Endothelial cell of umbilical vein (primary cell): ENCODE data around the gene SMOC2. TPM values are rescaled to one million over a fixed set of nuclear protein-coding genes. Genes with fewer than 3 reads are reported as not detected.

Experiments used
- BruUV-seq: library from RNA; stranded (reverse); fragments of 400-500 nt; replicated peaks from 2 replicates; lab custom pipeline; 2021; lab: Mats Ljungman, UMichigan
- CTCF ChIA-PET: fragments of 300-600, 350-600 bp; sonication (Branson Sonifier 250); formaldehyde crosslinking; loops from one replicate; lab custom pipeline; 2021; ENCODE audit warnings: antibody characterized with exemption, inconsistent platforms; lab: Charles Lee
- POLR2A ChIA-PET: fragments of 300-600, 350-600 bp; sonication (Branson Sonifier 250); formaldehyde crosslinking; loops from one replicate; lab custom pipeline; 2021; ENCODE audit warnings: antibody characterized with exemption, inconsistent platforms; lab: Charles Lee
- DNase-seq: peaks from one replicate; pipeline ENCODE4 v3.0.0-alpha.2; 2011; ENCODE audit warnings: low read depth, low spot score
- FAIRE-seq: peaks from 2 replicates; lab custom pipeline; 2011; peaks lifted over from hg19 to GRCh38; lab: Jason Lieb, UNC
- H2AFZ ChIP-seq: 2 replicates; pipeline ENCODE4 v1.6.0; 2012; ENCODE audit warnings: low read depth, low read length, control low read depth, inconsistent platforms
- H3K27ac ChIP-seq: 2 replicates; pipeline ENCODE4 v1.5.1; 2011; ENCODE audit warnings: low read depth, mild to moderate bottlenecking, control low read depth, low read length, moderate library complexity; ENCODE audit not compliant: insufficient read depth
- H3K27me3 ChIP-seq, 2 experiments: 2 replicates each; pipeline versions ENCODE4 v1.6.0 to v1.6.1; 2011; ENCODE audit warnings: low read length in 2 of 2, mixed read lengths in 1 of 2; ENCODE audit not compliant: control insufficient read depth in 2 of 2, insufficient read depth in 2 of 2
- H3K36me3 ChIP-seq, 2 experiments: 2 replicates in 1 of 2; 3 replicates in 1 of 2; pipeline ENCODE4 v1.5.1; 2011; ENCODE audit warnings: low read length in 2 of 2, mild to moderate bottlenecking in 1 of 2, moderate library complexity in 1 of 2; ENCODE audit not compliant: control insufficient read depth in 2 of 2, insufficient read depth in 2 of 2; ENCODE audit errors: extremely low read depth in 1 of 2
- H3K4me1 ChIP-seq: 3 replicates; pipeline ENCODE4 v1.5.1; 2011; ENCODE audit warnings: mild to moderate bottlenecking, low read length; ENCODE audit not compliant: control insufficient read depth, insufficient read depth; ENCODE audit errors: extremely low read depth
- H3K4me2 ChIP-seq: 2 replicates; pipeline ENCODE4 v1.6.1; 2011; ENCODE audit warnings: low read length, control low read depth, mixed read lengths; ENCODE audit not compliant: insufficient read depth
- H3K4me3 ChIP-seq, 3 experiments: fragments of 200-600 bp in 1 of 3; sonication (generic), shearing (Covaris generic) in 1 of 3; replicated peaks in 1 of 3; 2 replicates each; pipeline ENCODE4 v1.5.1; 2011 to 2016; ENCODE audit warnings: control low read depth in 3 of 3, low read length in 3 of 3, mild to moderate bottlenecking in 2 of 3, inconsistent platforms in 1 of 3, low read depth in 1 of 3, moderate library complexity in 1 of 3; ENCODE audit not compliant: insufficient read depth in 1 of 3
- H3K79me2 ChIP-seq: 2 replicates; pipeline ENCODE4 v1.6.0; 2012; ENCODE audit warnings: low read length, inconsistent platforms; ENCODE audit not compliant: control insufficient read depth, insufficient read depth
- H3K9ac ChIP-seq: replicated peaks from 2 replicates; pipeline ENCODE3; 2011; ENCODE audit warnings: low read length, control low read depth; ENCODE audit not compliant: insufficient read depth; ENCODE audit errors: extremely low read depth
- H3K9me1 ChIP-seq: replicated peaks from 3 replicates; pipeline ENCODE4 v1.6.0; 2011; ENCODE audit warnings: mild to moderate bottlenecking, low read length; ENCODE audit not compliant: control insufficient read depth, insufficient read depth; ENCODE audit errors: extremely low read depth
- H3K9me3 ChIP-seq: replicated peaks from 2 replicates; pipeline ENCODE4 v1.5.1; 2012; ENCODE audit warnings: low read length, inconsistent platforms; ENCODE audit not compliant: control insufficient read depth, insufficient read depth
- H4K20me1 ChIP-seq: replicated peaks from 2 replicates; pipeline ENCODE3; 2011; ENCODE audit warnings: mild to moderate bottlenecking, low read length; ENCODE audit not compliant: control insufficient read depth, insufficient read depth; ENCODE audit errors: extremely low read depth
- GATA2 ChIP-seq: IDR thresholded peaks from 2 replicates; pipeline ENCODE4 v1.7.0; 2011; ENCODE audit warnings: low read depth, mild to moderate bottlenecking, moderate library complexity, mixed read lengths, low read length; ENCODE audit not compliant: insufficient read length, insufficient read depth
- POLR2A ChIP-seq: IDR thresholded peaks from 2 replicates; pipeline ENCODE4 v1.6.1; 2012; ENCODE audit warnings: low read depth, mild to moderate bottlenecking, control low read depth, low read length
- POLR2AphosphoS5 ChIP-seq: IDR thresholded peaks from 2 replicates; pipeline ENCODE4 v1.6.1; 2012; ENCODE audit warnings: low read depth, mild to moderate bottlenecking, control low read depth, low read length, moderate library complexity; ENCODE audit not compliant: insufficient read depth
- dilution Hi-C: fragments of 300-500 bp; cut with MboI; formaldehyde crosslinking; loops from one replicate; pipeline ENCODE4 v1.15.0; 2019; ENCODE audit warnings: low sequenced_read_pairs; ENCODE audit not compliant: extremely low pct_ligation_motif_present
- intact Hi-C: fragments of 100-400 bp; cut with micrococcal nuclease; formaldehyde crosslinking; loops from one replicate; pipeline ENCODE4 v1.10.0; 2022
- polyA plus RNA-seq, 4 experiments: library from polyadenylated mRNA; depleted of rRNA in 3 of 4; stranded (reverse) in 3 of 4; unstranded in 1 of 4; fragments of >200 nt; gene quantifications; 2 replicates each; pipeline versions ENCODE4 v1.2.1 to v1.2.3, GENCODE V29; 2011 to 2012; ENCODE audit warnings: missing spikeins in 1 of 4
- total RNA-seq: library from RNA; stranded (reverse); gene quantifications from 2 replicates; pipeline ENCODE4 v1.2.3, GENCODE V29; 2021
- TF ChIP-seq, protein P1 (sequence below), 2 donors: IDR thresholded peaks; 1 replicate in 1 of 2; 2 replicates in 1 of 2; pipeline ENCODE4 v1.5.1; 2011; ENCODE audit warnings: low read length in 2 of 2, mild to moderate bottlenecking in 2 of 2, moderate library complexity in 2 of 2, control low read depth in 1 of 2, inconsistent platforms in 1 of 2, low read depth in 1 of 2; ENCODE audit not compliant: insufficient read depth in 1 of 2; ENCODE audit errors: extremely low read depth in 1 of 2

The SMOC2 gene
- total and polyA plus RNA-seq, 2 donors (not counting 3 experiments of a cell fraction or from before 2014, with no cell fraction given) = not detected

- FAIRE-seq = no peak
- no peaks in the 10 kb centered on the region for H3K4me1 ChIP-seq
- no peak overlapping the region for H3K4me2 ChIP-seq
- no peak overlapping the region for H3K9ac ChIP-seq
- no peak overlapping the region for H3K4me3 ChIP-seq
- H3K9me1 ChIP-seq = no peaks in the 10 kb centered on the region
- no peak for TF ChIP-seq POLR2AphosphoS5
- dilution Hi-C loops = no loop called here
- no peaks in the 10 kb centered on the region for H4K20me1 ChIP-seq
- H3K27ac ChIP-seq = no peak overlapping the region
- no peaks in the 10 kb centered on the region for H3K9me3 ChIP-seq
- no peak for DNase-seq
- no peak overlapping the region for H2AFZ ChIP-seq
- no peaks in the 10 kb centered on the region for H3K36me3 ChIP-seq
- CTCF ChIA-PET = no interaction called here
- POLR2A ChIA-PET = no interaction called here
- intact Hi-C loops = no loop called here
- no peaks in the 10 kb centered on the region for H3K27me3 ChIP-seq
- no TSS peak for BruUV-seq
- H3K79me2 ChIP-seq = no peaks in the 10 kb centered on the region
Observed at GRCh38 chr6:168451805-168452517, 11.0 kb downstream of the SMOC2 start.

GRCh38 chr6:168452685-168453377, 11.8 kb downstream of the SMOC2 start:
- H3K79me2 ChIP-seq = no peaks in the 10 kb centered on the region
- dilution Hi-C loops (no loop called here), intact Hi-C loops (no loop called here)
- no peaks in the 10 kb centered on the region for H3K27me3 ChIP-seq
- no peak overlapping the region for H3K4me3 ChIP-seq
- TF ChIP-seq POLR2A (no peak), GATA2 (no peak)
- TF ChIP-seq, protein P1, sequence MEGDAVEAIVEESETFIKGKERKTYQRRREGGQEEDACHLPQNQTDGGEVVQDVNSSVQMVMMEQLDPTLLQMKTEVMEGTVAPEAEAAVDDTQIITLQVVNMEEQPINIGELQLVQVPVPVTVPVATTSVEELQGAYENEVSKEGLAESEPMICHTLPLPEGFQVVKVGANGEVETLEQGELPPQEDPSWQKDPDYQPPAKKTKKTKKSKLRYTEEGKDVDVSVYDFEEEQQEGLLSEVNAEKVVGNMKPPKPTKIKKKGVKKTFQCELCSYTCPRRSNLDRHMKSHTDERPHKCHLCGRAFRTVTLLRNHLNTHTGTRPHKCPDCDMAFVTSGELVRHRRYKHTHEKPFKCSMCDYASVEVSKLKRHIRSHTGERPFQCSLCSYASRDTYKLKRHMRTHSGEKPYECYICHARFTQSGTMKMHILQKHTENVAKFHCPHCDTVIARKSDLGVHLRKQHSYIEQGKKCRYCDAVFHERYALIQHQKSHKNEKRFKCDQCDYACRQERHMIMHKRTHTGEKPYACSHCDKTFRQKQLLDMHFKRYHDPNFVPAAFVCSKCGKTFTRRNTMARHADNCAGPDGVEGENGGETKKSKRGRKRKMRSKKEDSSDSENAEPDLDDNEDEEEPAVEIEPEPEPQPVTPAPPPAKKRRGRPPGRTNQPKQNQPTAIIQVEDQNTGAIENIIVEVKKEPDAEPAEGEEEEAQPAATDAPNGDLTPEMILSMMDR (IDR thresholded peaks at IDR 0.05; ENCODE audit: extremely low read depth in 1 of 2, insufficient read depth in 1 of 2, low read depth in 1 of 2, low read length in 2 of 2) = no peak
- H3K9me3 ChIP-seq = no peaks in the 10 kb centered on the region
- no peaks in the 10 kb centered on the region for H3K4me1 ChIP-seq
- no peaks in the 10 kb centered on the region for H3K36me3 ChIP-seq
- H2AFZ ChIP-seq = no peak overlapping the region
- CTCF ChIA-PET = no interaction called here
- no peak overlapping the region for H3K27ac ChIP-seq
- no TSS peak for BruUV-seq
- POLR2A ChIA-PET = no interaction called here
- no peaks in the 10 kb centered on the region for H4K20me1 ChIP-seq
- no peaks in the 10 kb centered on the region for H3K9me1 ChIP-seq
- no peak for FAIRE-seq
- H3K4me2 ChIP-seq = no peak overlapping the region
- DNase-seq = no peak
- no peak overlapping the region for H3K9ac ChIP-seq
